Body of pancreas (tissue), 4 donors: ENCODE measurements around the gene IP6K2. TPM values are rescaled to one million over a fixed set of nuclear protein-coding genes. Genes with fewer than 3 reads are reported as not detected.

Source experiments
- ATAC-seq: fragments of 150-250 bp; one replicate; pipeline ENCODE4 v1.9.1; 2016
- DNase-seq, 4 donors: peaks; one replicate each; pipeline ENCODE4 v3.0.0-alpha.2; 2019
- H3K27ac ChIP-seq, 4 donors: fragments of 200-600 bp; sonication (generic); 1 replicate in 3 of 4; 2 replicates in 1 of 4; pipeline versions ENCODE4 v1.5.1 to v1.6.1; 2016 to 2019; ENCODE audit warnings: mild to moderate bottlenecking in 1 of 4, mixed read lengths in 1 of 4, moderate library complexity in 1 of 4
- H3K27me3 ChIP-seq, 2 donors: fragments of 200-600 bp; sonication (generic); one replicate each; pipeline ENCODE4 v1.6.0; 2016; ENCODE audit warnings: mild to moderate bottlenecking in 1 of 2
- H3K36me3 ChIP-seq, 2 donors: fragments of 200-600 bp; sonication (generic); replicated peaks in 1 of 2; 2 replicates each; pipeline ENCODE4 v1.5.1; 2016; ENCODE audit warnings: low read depth in 2 of 2; ENCODE audit not compliant: insufficient read depth in 1 of 2
- H3K4me1 ChIP-seq: fragments of 200-600 bp; sonication (generic); one replicate; pipeline ENCODE4 v1.6.0; 2016
- H3K4me3 ChIP-seq, 2 donors: fragments of 200-600 bp; sonication (generic); 1 replicate in 1 of 2; 2 replicates in 1 of 2; pipeline ENCODE4 v1.5.1; 2016 to 2019
- H3K9me3 ChIP-seq, 3 donors: fragments of 200-600 bp; sonication (generic); 1 replicate in 2 of 3; 2 replicates in 1 of 3; pipeline ENCODE4 v1.5.1; 2016
- CTCF ChIP-seq, 7 experiments: fragments of 450-650 bp in 4 of 7; fragments of 200-600 bp in 3 of 7; sonication (generic) in 3 of 7; IDR thresholded peaks; one replicate each; pipeline ENCODE4 v1.5.1; 2016 to 2019; ENCODE audit warnings: antibody characterized with exemption in 7 of 7
- POLR2A ChIP-seq, 3 donors: fragments of 450-650 bp; IDR thresholded peaks; one replicate each; pipeline ENCODE4 v1.6.1; 2016; ENCODE audit warnings: antibody characterized with exemption in 3 of 3, mild to moderate bottlenecking in 2 of 3
- WGBS, 2 donors: methylation state at CpG; one replicate each; pipeline ENCODE4 v1.1.5; 2017; 5-methylcytosine and 5-hydroxymethylcytosine counted together
- intact Hi-C: fragments of 100-400 bp; cut with DNase I; formaldehyde crosslinking; loops from one replicate; pipeline ENCODE4 v1.15.1; 2023
- total RNA-seq, 2 donors: library from RNA; depleted of rRNA; stranded (reverse); fragments of >200 nt; gene quantifications; one replicate each; pipeline ENCODE4 v1.1.0, GENCODE V29; 2016

IP6K2 gene
- total RNA-seq, 2 donors from 2014 or later = 67.5 to 138 TPM

GRCh38 chr3:48690846-48691458, 26.1 kb downstream of the IP6K2 start:
- Histone ChIP-seq H3K36me3 (peaks cover 18 to 36% of the 10 kb centered on the region in 2 donors), H3K27me3 (no peaks in the 10 kb centered on the region), H3K27ac (no peak overlapping the region), H3K4me1 (peaks cover 10% of the 10 kb centered on the region), H3K9me3 (no peaks in the 10 kb centered on the region), H3K4me3 (no peak overlapping the region)
- 88 to 96% methylated on average over 2 of the region's 2 CpGs for WGBS, 2 donors
- ATAC-seq = no peak
- no peak for TF ChIP-seq POLR2A (IDR thresholded peaks at IDR 0.05)
- no peak for TF ChIP-seq CTCF (IDR thresholded peaks at IDR 0.05)
- no peak for DNase-seq
- intact Hi-C loops = no loop called here

GRCh38 chr3:48689384-48689783, 27.6 kb downstream of the IP6K2 start:
- no peaks in the 10 kb centered on the region for H3K9me3 ChIP-seq
- H3K27me3 ChIP-seq = no peaks in the 10 kb centered on the region
- TF ChIP-seq CTCF (IDR thresholded peaks at IDR 0.05) (no peak), POLR2A (IDR thresholded peaks at IDR 0.05) (no peak)
- intact Hi-C loops = no loop called here
- peaks cover 6% of the 10 kb centered on the region for H3K4me1 ChIP-seq
- no peak overlapping the region for H3K4me3 ChIP-seq
- DNase-seq (no peak), ATAC-seq (no peak)
- WGBS, 2 donors = 62 to 77% methylated on average over 4 to 5 of the region's 5 CpGs
- H3K36me3 ChIP-seq = peaks cover 18 to 34% of the 10 kb centered on the region in 2 donors
- no peak overlapping the region for H3K27ac ChIP-seq

- intact Hi-C loops = no loop called here
- DNase-seq = no peak
- 100% methylated on average over 1 of the region's 3 CpGs; no CpG with 5 or more reads in 1 of the 2 donors for WGBS, 2 donors
- ATAC-seq = no peak
- TF ChIP-seq CTCF (IDR thresholded peaks at IDR 0.05) = no peak
- no peak for TF ChIP-seq POLR2A (IDR thresholded peaks at IDR 0.05)
- Histone ChIP-seq H3K27ac (no peak overlapping the region), H3K9me3 (no peaks in the 10 kb centered on the region), H3K36me3 (peaks cover 18 to 34% of the 10 kb centered on the region in 2 donors), H3K4me1 (peaks cover 12% of the 10 kb centered on the region), H3K27me3 (no peaks in the 10 kb centered on the region), H3K4me3 (no peak overlapping the region)
These were observed 28.3 kb downstream of the IP6K2 start for GRCh38 chr3:48688737-48689075.

- TF ChIP-seq CTCF (IDR thresholded peaks at IDR 0.05) (no peak), POLR2A (IDR thresholded peaks at IDR 0.05) (no peak)
- DNase-seq (no peak), ATAC-seq (no peak)
- no peaks in the 10 kb centered on the region for H3K9me3 ChIP-seq
- peaks cover 18% of the 10 kb centered on the region for H3K4me1 ChIP-seq
- H3K36me3 ChIP-seq = peaks cover 13 to 34% of the 10 kb centered on the region in 2 donors
- no peak overlapping the region for H3K27ac ChIP-seq
- 83 to 85% methylated on average over 10 to 18 of the region's 18 CpGs for WGBS, 2 donors
- H3K27me3 ChIP-seq = no peaks in the 10 kb centered on the region
- intact Hi-C loops = no loop called here
- no peak overlapping the region for H3K4me3 ChIP-seq
These were observed 28.8 kb downstream of the IP6K2 start for GRCh38 chr3:48688032-48688736.
